ENCODE results near the gene TMEM151B. TPM values are rescaled to one million over a fixed set of nuclear protein-coding genes. Genes with fewer than 3 reads are reported as not detected.

TMEM151B gene
- total and polyA plus RNA-seq, 9 of the 15 experiments (the other 6 are each of a cell fraction or from before 2014, with no cell fraction given) = not detected

- TF ChIP-seq TFAP4 (CRISPR knock-in tag; IDR thresholded peaks at IDR 0.05; ENCODE audit: borderline replicate concordance) (0 out of 2 replicates have a peak, but pooled peaks have one; percentile 20), ZNF280A (IDR thresholded peaks at IDR 0.05; ENCODE audit: low read depth, partially characterized antibody) (no peak), E2F4 (CRISPR knock-in tag; IDR thresholded peaks at IDR 0.05; ENCODE audit: low read depth) (0 out of 2 replicates have a peak, but pooled peaks have one; percentile 11), BCLAF1 (IDR thresholded peaks at IDR 0.05; ENCODE audit: borderline replicate concordance in 1 of 2, control insufficient read depth in 1 of 2, low read depth in 2 of 2, low read length in 1 of 2) (peak in 1 of 2 experiments; percentile 79; a peak in 1 of 4 replicates), NR2C2 (CRISPR knock-in tag; IDR thresholded peaks at IDR 0.05) (0 out of 2 replicates have a peak, but pooled peaks have one; percentile 13), NR2C2 (tag; IDR thresholded peaks at IDR 0.05) (no peak), GABPB1 (CRISPR knock-in tag; IDR thresholded peaks at IDR 0.05) (peak; percentile 33), CREB1 (IDR thresholded peaks at IDR 0.05) (peak; percentile 26; the same call in 1 of the 2 replicates), CREB1 (CRISPR knock-in tag; IDR thresholded peaks at IDR 0.05) (no peak), ATF2 (CRISPR knock-in tag; IDR thresholded peaks at IDR 0.05) (peak; percentile 35; the same call in 1 of the 2 replicates), GTF2F1 (IDR thresholded peaks at IDR 0.05; ENCODE audit: low read depth, low read length) (0 out of 2 replicates have a peak, but pooled peaks have one; percentile 50), THRB (CRISPR knock-in tag; conservative IDR thresholded peaks at IDR 0.05) (peak; percentile 88), E2F1 (CRISPR knock-in tag; IDR thresholded peaks at IDR 0.05) (no peak; the same call in 1 of the 2 replicates)
Observed at GRCh38 chr6:44254191-44255104, 15.8 kb upstream of the TMEM151B start (continued).

Measured in K562 (cell line).